GM12878 (cell line): Measurements from ENCODE around the gene STAC2. TPM values are rescaled to one million over a fixed set of nuclear protein-coding genes. Genes with fewer than 3 reads are reported as not detected.
A peak's percentile ranks its signal among the peaks of the same experiment; 100 is the strongest.

Experiments
- ATF2 ChIP-seq: IDR thresholded peaks from 2 replicates; pipeline ENCODE4 v1.6.1; 2012; ENCODE audit warnings: low read length, inconsistent platforms
- BHLHE40 ChIP-seq, 2 experiments: fragments of 450-650 bp in 1 of 2; IDR thresholded peaks; 2 replicates each; pipeline ENCODE4 v1.6.1; 2011 to 2017; ENCODE audit warnings: low read depth in 2 of 2, borderline replicate concordance in 1 of 2, improper control_type of control experiment in 1 of 2, low read length in 1 of 2, mild to moderate bottlenecking in 1 of 2
- CBX3 ChIP-seq: fragments of 200-600 bp; sonication (generic); IDR thresholded peaks from 2 replicates; pipeline ENCODE4 v1.6.1; 2016; ENCODE audit warnings: low read depth, borderline replicate concordance
- EED ChIP-seq: sonication (generic); IDR thresholded peaks from 2 replicates; pipeline ENCODE4 v1.6.1; 2016; ENCODE audit warnings: antibody characterized with exemption, low read depth
- FOXM1 ChIP-seq: IDR thresholded peaks from 2 replicates; pipeline ENCODE4 v1.6.1; 2012; ENCODE audit warnings: low read depth, mild to moderate bottlenecking, inconsistent platforms, low read length, moderate library complexity
- GATAD2B ChIP-seq: fragments of 450-650 bp; conservative IDR thresholded peaks from 2 replicates; pipeline ENCODE4 v1.6.1; 2017; ENCODE audit warnings: low read depth, mild to moderate bottlenecking, moderate library complexity
- HCFC1 ChIP-seq: fragments of 150-350 bp; IDR thresholded peaks from 2 replicates; pipeline ENCODE4 v1.6.1; 2014; ENCODE audit warnings: low read length
- KDM1A ChIP-seq: fragments of 200-600 bp; sonication (generic); IDR thresholded peaks from 2 replicates; pipeline ENCODE4 v1.6.1; 2016; ENCODE audit warnings: borderline replicate concordance
- MTA2 ChIP-seq: fragments of 450-650 bp; IDR thresholded peaks from 2 replicates; pipeline ENCODE4 v1.6.1; 2016; ENCODE audit warnings: low read depth, mild to moderate bottlenecking, moderate library complexity
- MTA3 ChIP-seq: IDR thresholded peaks from 2 replicates; pipeline ENCODE4 v1.6.1; 2012; ENCODE audit warnings: low read length, inconsistent platforms, borderline replicate concordance
- NRF1 ChIP-seq: conservative IDR thresholded peaks from 2 replicates; pipeline ENCODE4 v1.6.1; 2011; ENCODE audit warnings: mild to moderate bottlenecking, low read depth, low read length, improper control_type of control experiment
- SMC3 ChIP-seq: IDR thresholded peaks from 2 replicates; pipeline ENCODE4 v1.6.1; 2011; ENCODE audit warnings: low read length, improper control_type of control experiment, borderline replicate concordance
- SREBF1 ChIP-seq: IDR thresholded peaks from 2 replicates; pipeline ENCODE4 v1.6.1; 2012; ENCODE audit warnings: mild to moderate bottlenecking, low read length
- SRF ChIP-seq, 2 experiments: IDR thresholded peaks; 2 replicates each; pipeline ENCODE4 v1.6.1; 2011; ENCODE audit warnings: low read depth in 2 of 2, low read length in 2 of 2, mild to moderate bottlenecking in 1 of 2, moderate library complexity in 1 of 2
- SUPT20H ChIP-seq: IDR thresholded peaks from 2 replicates; pipeline ENCODE4 v1.6.1; 2011; ENCODE audit warnings: low read depth, mild to moderate bottlenecking, low read length, moderate library complexity, borderline replicate concordance; ENCODE audit not compliant: control insufficient read depth
- TCF12 ChIP-seq: IDR thresholded peaks from 2 replicates; pipeline ENCODE4 v1.6.1; 2011; ENCODE audit warnings: low read depth, mild to moderate bottlenecking, low read length
- TCF7 ChIP-seq: IDR thresholded peaks from 2 replicates; pipeline ENCODE4 v1.6.1; 2014; ENCODE audit warnings: antibody characterized with exemption, borderline replicate concordance
- YY1 ChIP-seq: IDR thresholded peaks from 2 replicates; pipeline ENCODE4 v1.6.1; 2011; ENCODE audit warnings: low read depth, mild to moderate bottlenecking, low read length
- ZNF592 ChIP-seq: fragments of 450-650 bp; IDR thresholded peaks from 2 replicates; pipeline ENCODE4 v1.6.1; 2017; ENCODE audit warnings: mild to moderate bottlenecking, moderate library complexity
- polyA plus RNA-seq, 11 experiments: library from polyadenylated mRNA; depleted of rRNA in 4 of 11; unstranded in 6 of 11; stranded (reverse) in 5 of 11; fragments of >200 nt; fragmentation: Nextera tagmentation in 4 of 11; fragmentation: Illumina TruSeq in 1 of 11; extraction: Ambion mirVana in 4 of 11; extraction: Trizol in 1 of 11; gene quantifications; 1 replicate in 1 of 11; 2 replicates in 10 of 11; pipeline versions ENCODE4 v1.2.1 to v1.2.3, GENCODE V29; 2011 to 2016; ENCODE audit warnings: inconsistent platforms in 2 of 11, missing spikeins in 2 of 11, low read depth in 1 of 11
- total RNA-seq, 4 experiments: library from RNA; depleted of rRNA in 3 of 4; stranded (reverse); fragments of >200 nt in 3 of 4; fragmentation: Illumina TruSeq in 1 of 4; extraction: Trizol in 1 of 4; gene quantifications; 2 replicates each; pipeline versions ENCODE4 v1.2.1 to v1.2.3, GENCODE V29; 2013 to 2021
- TF ChIP-seq, protein P1 (sequence below): fragments of 450-650 bp; IDR thresholded peaks from 2 replicates; pipeline ENCODE4 v1.6.1; 2017; ENCODE audit warnings: mild to moderate bottlenecking, moderate library complexity

STAC2 gene
- total and polyA plus RNA-seq, 10 of the 15 experiments (the other 5 are each of a cell fraction or from before 2014, with no cell fraction given) = 0.04 TPM; not detected in 9

GRCh38 chr17:39200070-39200879, 25.5 kb downstream of the STAC2 start, which contains the start of gene RPL19 (continued):
- TF ChIP-seq ZNF592 (no peak), EED (no peak), SREBF1 (peak; percentile 99), TCF7 (no peak), KDM1A (no peak), SUPT20H (no peak), GATAD2B (peak; percentile 38; the same call in 1 of the 2 replicates), NRF1 (no peak), FOXM1 (peak; percentile 59), SRF (IDR thresholded peaks at IDR 0.05; ENCODE audit: low read depth in 2 of 2, low read length in 2 of 2) (no peak), HCFC1 (peak; percentile 49), BHLHE40 (IDR thresholded peaks at IDR 0.05; ENCODE audit: borderline replicate concordance in 1 of 2, low read depth in 2 of 2, low read length in 1 of 2) (peak; percentile 96 to 99), CBX3 (no peak), MTA3 (0 out of 2 replicates have a peak, but pooled peaks have one; percentile 51), MTA2 (no peak), TCF12 (peak; percentile 73), YY1 (peak; percentile 92), SMC3 (no peak), ATF2 (no peak)
- TF ChIP-seq, protein P1, sequence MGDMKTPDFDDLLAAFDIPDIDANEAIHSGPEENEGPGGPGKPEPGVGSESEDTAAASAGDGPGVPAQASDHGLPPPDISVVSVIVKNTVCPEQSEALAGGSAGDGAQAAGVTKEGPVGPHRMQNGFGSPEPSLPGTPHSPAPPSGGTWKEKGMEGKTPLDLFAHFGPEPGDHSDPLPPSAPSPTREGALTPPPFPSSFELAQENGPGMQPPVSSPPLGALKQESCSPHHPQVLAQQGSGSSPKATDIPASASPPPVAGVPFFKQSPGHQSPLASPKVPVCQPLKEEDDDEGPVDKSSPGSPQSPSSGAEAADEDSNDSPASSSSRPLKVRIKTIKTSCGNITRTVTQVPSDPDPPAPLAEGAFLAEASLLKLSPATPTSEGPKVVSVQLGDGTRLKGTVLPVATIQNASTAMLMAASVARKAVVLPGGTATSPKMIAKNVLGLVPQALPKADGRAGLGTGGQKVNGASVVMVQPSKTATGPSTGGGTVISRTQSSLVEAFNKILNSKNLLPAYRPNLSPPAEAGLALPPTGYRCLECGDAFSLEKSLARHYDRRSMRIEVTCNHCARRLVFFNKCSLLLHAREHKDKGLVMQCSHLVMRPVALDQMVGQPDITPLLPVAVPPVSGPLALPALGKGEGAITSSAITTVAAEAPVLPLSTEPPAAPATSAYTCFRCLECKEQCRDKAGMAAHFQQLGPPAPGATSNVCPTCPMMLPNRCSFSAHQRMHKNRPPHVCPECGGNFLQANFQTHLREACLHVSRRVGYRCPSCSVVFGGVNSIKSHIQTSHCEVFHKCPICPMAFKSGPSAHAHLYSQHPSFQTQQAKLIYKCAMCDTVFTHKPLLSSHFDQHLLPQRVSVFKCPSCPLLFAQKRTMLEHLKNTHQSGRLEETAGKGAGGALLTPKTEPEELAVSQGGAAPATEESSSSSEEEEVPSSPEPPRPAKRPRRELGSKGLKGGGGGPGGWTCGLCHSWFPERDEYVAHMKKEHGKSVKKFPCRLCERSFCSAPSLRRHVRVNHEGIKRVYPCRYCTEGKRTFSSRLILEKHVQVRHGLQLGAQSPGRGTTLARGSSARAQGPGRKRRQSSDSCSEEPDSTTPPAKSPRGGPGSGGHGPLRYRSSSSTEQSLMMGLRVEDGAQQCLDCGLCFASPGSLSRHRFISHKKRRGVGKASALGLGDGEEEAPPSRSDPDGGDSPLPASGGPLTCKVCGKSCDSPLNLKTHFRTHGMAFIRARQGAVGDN = no peak
